Endothelial cell (in vitro differentiated cells): ENCODE results near the gene DAPK2. TPM values are rescaled to one million over a fixed set of nuclear protein-coding genes. Genes with fewer than 3 reads are reported as not detected.

Source experiments
- DNase-seq: peaks from one replicate; pipeline ENCODE4 v3.0.0; 2021; ENCODE audit warnings: low spot score
- H3K27ac Mint-ChIP-seq: one replicate; pipeline ENCODE4 v1.8.0; 2021; ENCODE audit warnings: mixed read lengths, inconsistent platforms; ENCODE audit not compliant: unreplicated experiment
- H3K27me3 Mint-ChIP-seq: one replicate; pipeline ENCODE4 v1.8.0; 2021; ENCODE audit warnings: mild to moderate bottlenecking, moderate library complexity, mixed read lengths, inconsistent platforms; ENCODE audit not compliant: unreplicated experiment
- H3K36me3 Mint-ChIP-seq: one replicate; pipeline ENCODE4 v1.8.0; 2021; ENCODE audit warnings: mild to moderate bottlenecking, low read depth, mixed read lengths, inconsistent platforms; ENCODE audit not compliant: unreplicated experiment
- H3K4me1 Mint-ChIP-seq: one replicate; pipeline ENCODE4 v1.8.0; 2021; ENCODE audit warnings: mild to moderate bottlenecking, mixed read lengths, inconsistent platforms; ENCODE audit not compliant: unreplicated experiment
- H3K4me3 Mint-ChIP-seq: one replicate; pipeline ENCODE4 v1.8.0; 2021; ENCODE audit warnings: mild to moderate bottlenecking, mixed read lengths, inconsistent platforms; ENCODE audit not compliant: unreplicated experiment
- H3K9me3 Mint-ChIP-seq: one replicate; pipeline ENCODE4 v1.8.0; 2021; ENCODE audit warnings: mixed read lengths, inconsistent platforms; ENCODE audit not compliant: unreplicated experiment
- CTCF ChIP-seq: fragments of 200-600 bp; sonication (generic); IDR thresholded peaks from one replicate; pipeline ENCODE4 v1.5.0; 2021; ENCODE audit warnings: antibody characterized with exemption; ENCODE audit not compliant: unreplicated experiment
- total RNA-seq: library from RNA; stranded (reverse); fragmentation: NEBNext Ultra II Directional; extraction: Animal tissue kit (Norgen Biotek cat#: 25700); gene quantifications from one replicate; pipeline ENCODE4 v1.2.1, GENCODE V29; 2021; ENCODE audit not compliant: unreplicated experiment

DAPK2 gene
- total RNA-seq, 1 donor from 2014 or later: 10.0 TPM

DNA sequence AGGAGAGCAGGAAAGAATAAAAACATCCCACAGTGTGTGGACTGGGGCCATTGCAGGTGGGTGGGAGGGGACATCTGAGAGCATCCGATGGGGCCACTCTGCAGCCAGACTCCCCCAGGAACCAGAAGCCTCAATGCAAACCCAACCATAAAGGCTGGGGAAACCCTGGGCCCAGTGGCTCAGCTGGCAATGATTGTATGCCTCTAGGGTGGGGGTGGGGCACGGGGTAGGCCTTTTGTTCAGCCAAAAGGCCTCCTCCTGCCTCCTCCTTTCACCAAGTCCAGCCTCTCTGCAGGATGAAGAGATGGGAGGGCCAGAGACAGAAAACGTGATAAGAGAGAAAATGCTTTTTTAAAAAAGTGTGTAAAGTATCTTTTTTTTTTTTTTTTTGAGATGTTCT lies 167.1 kb downstream of the DAPK2 start:
- no peaks in the 10 kb centered on the region for H3K9me3 Mint-ChIP-seq
- H3K36me3 Mint-ChIP-seq: no peaks in the 10 kb centered on the region
- DNase-seq: no peak
- peaks cover 37% of the 10 kb centered on the region for H3K4me1 Mint-ChIP-seq
- TF ChIP-seq CTCF: no peak
- H3K4me3 Mint-ChIP-seq: no peak overlapping the region
- no peak overlapping the region for H3K27ac Mint-ChIP-seq
- H3K27me3 Mint-ChIP-seq: peaks cover 5% of the 10 kb centered on the region

DNA sequence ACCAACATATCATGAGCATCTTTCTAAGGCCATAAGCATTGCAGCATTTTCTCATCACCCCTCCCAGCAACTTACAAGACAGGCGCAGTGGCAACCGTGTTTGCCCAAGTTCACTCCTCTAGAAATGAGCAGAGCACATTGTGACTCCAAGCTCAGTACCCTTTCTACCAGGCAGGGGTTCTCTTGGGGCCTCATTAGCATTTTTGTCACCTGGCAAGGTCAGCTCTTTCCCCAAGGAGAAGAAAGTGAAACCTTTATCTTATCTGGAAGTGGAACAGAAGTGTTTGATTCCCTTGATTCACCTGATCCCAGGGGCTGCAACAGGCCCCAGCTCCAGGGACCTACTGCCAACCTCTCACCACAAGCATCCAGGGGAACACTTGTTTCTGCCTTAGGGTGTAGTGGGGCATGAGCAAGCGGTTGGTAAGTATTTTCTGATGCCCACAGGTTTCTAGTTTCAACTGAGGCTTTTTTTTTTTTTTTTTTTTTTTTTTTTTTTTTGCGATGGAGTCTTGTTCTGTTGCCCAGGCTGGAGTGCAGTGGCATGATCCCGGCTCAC lies 168.5 kb downstream of the DAPK2 start:
- DNase-seq: no peak
- H3K4me1 Mint-ChIP-seq: peaks cover 43% of the 10 kb centered on the region
- H3K27me3 Mint-ChIP-seq: peaks cover 5% of the 10 kb centered on the region
- no peak overlapping the region for H3K4me3 Mint-ChIP-seq
- no peaks in the 10 kb centered on the region for H3K9me3 Mint-ChIP-seq
- no peak for TF ChIP-seq CTCF
- H3K36me3 Mint-ChIP-seq: no peaks in the 10 kb centered on the region
- H3K27ac Mint-ChIP-seq: no peak overlapping the region

DNA sequence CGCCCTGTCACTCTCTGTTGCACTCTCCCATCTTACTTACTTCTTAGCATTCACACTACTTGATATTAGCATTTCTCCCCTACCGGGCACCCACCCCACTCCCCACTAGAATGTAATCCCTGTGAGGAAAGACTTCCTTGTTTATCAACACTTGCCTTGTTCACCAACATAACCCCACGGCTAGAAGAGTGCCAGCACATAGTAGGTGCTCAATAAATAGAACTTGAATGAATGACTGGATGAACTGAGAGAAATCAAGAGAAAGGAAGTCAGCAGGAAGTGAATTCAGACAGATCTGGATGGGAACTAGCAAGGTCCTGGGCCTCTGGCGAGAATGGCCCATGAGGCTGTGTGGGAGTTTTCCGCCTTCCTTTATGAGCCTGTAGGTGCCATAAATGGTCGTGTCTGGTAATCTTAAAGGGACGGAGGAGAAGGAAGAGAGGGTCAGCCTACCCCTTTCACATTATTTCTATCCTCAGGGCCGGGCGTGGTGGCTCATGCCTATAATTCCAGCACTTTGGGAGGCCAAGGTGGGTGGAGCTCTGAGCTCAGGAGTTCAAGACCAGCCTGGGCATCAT lies 170.1 kb downstream of the DAPK2 start:
- no peak for DNase-seq
- no peak overlapping the region for H3K4me3 Mint-ChIP-seq
- no peaks in the 10 kb centered on the region for H3K36me3 Mint-ChIP-seq
- H3K27me3 Mint-ChIP-seq: peaks cover 5% of the 10 kb centered on the region
- no peak for TF ChIP-seq CTCF
- H3K27ac Mint-ChIP-seq: no peak overlapping the region
- no peaks in the 10 kb centered on the region for H3K9me3 Mint-ChIP-seq
- H3K4me1 Mint-ChIP-seq: peaks cover 32% of the 10 kb centered on the region

DNA sequence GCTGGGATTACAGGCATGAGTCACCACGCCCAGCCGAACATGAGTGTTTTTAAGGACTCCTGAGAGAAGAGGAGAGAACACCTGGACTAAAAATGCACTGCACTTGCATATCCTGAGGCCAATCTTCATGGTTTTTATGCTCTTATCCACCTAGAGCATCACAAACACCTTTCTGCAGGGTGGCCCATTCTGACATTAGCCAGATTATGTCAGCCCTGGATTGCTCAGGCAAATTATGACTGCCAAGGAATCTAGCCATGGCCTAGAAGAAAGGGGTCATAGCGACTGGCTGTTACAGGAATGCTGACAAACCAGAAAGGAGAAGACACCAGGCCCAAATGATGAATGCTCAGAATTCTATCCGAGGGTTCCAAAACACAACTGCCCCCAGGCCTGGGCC lies 171.7 kb downstream of the DAPK2 start:
- no peak overlapping the region for H3K4me3 Mint-ChIP-seq

More for the DNA sequence above, 171.7 kb downstream of the DAPK2 start:
- no peak for DNase-seq
- no peak for TF ChIP-seq CTCF
- Mint-ChIP-seq H3K36me3 (no peaks in the 10 kb centered on the region), H3K27me3 (peaks cover 5% of the 10 kb centered on the region), H3K27ac (no peak overlapping the region), H3K9me3 (no peaks in the 10 kb centered on the region), H3K4me1 (peaks cover 24% of the 10 kb centered on the region)
